Uterus (tissue), 4 donors: ENCODE measurements around the gene PHF8. TPM values are rescaled to one million over a fixed set of nuclear protein-coding genes. Genes with fewer than 3 reads are reported as not detected.

Experiments used
- DNase-seq, 2 donors: peaks; one replicate each; pipeline ENCODE4 v3.0.0-alpha.2; 2019 to 2020
- H3K27ac ChIP-seq, 2 donors: fragments of 200-600 bp; sonication (generic); 1 replicate in 1 of 2; 2 replicates in 1 of 2; pipeline ENCODE4 v1.5.1; 2016 to 2018
- H3K27me3 ChIP-seq, 2 donors: fragments of 200-600 bp; sonication (generic); one replicate each; pipeline ENCODE4 v1.5.1; 2018 to 2019; ENCODE audit warnings: control low read depth in 1 of 2
- H3K36me3 ChIP-seq, 2 donors: fragments of 200-600 bp; sonication (generic); one replicate each; pipeline ENCODE4 v1.5.1; 2019; ENCODE audit warnings: control low read depth in 1 of 2
- H3K4me1 ChIP-seq, 2 donors: fragments of 200-600 bp; sonication (generic); one replicate each; pipeline ENCODE4 v1.5.1; 2018 to 2019; ENCODE audit warnings: control low read depth in 1 of 2
- H3K4me3 ChIP-seq, 2 donors: fragments of 200-600 bp; sonication (generic); 1 replicate in 1 of 2; 2 replicates in 1 of 2; pipeline ENCODE4 v1.5.1; 2018 to 2019; ENCODE audit warnings: mild to moderate bottlenecking in 1 of 2
- H3K9me3 ChIP-seq, 2 donors: fragments of 200-600 bp; sonication (generic); one replicate each; pipeline ENCODE4 v1.5.1; 2019; ENCODE audit warnings: control low read depth in 1 of 2
- CTCF ChIP-seq, 4 experiments: fragments of 200-600 bp in 2 of 4; fragments of 450-650 bp in 2 of 4; sonication (generic) in 2 of 4; IDR thresholded peaks; one replicate each; pipeline ENCODE4 v1.5.1; 2016 to 2019; ENCODE audit warnings: antibody characterized with exemption in 4 of 4, mild to moderate bottlenecking in 2 of 4, moderate library complexity in 1 of 4
- POLR2A ChIP-seq, 2 donors: fragments of 450-650 bp; IDR thresholded peaks; one replicate each; pipeline ENCODE4 v1.6.1; 2016; ENCODE audit warnings: antibody characterized with exemption in 2 of 2, mild to moderate bottlenecking in 1 of 2, moderate library complexity in 1 of 2
- intact Hi-C: fragments of 100-400 bp; cut with DNase I; formaldehyde crosslinking; loops from one replicate; pipeline ENCODE4 v1.15.1; 2023; ENCODE audit warnings: low total_unique reads
- total RNA-seq, 4 donors: library from RNA; depleted of rRNA in 3 of 4; stranded (reverse); fragments of >200 nt in 3 of 4; gene quantifications; one replicate each; pipeline versions ENCODE4 v1.1.0 to v1.2.4, GENCODE V29; 2014 to 2023
- donor health status: DM: yes; HTN: yes; CAD: no.

The PHF8 gene
- total RNA-seq, 4 donors from 2014 or later = 7.1 to 52.8 (median 36.2) TPM

DNA sequence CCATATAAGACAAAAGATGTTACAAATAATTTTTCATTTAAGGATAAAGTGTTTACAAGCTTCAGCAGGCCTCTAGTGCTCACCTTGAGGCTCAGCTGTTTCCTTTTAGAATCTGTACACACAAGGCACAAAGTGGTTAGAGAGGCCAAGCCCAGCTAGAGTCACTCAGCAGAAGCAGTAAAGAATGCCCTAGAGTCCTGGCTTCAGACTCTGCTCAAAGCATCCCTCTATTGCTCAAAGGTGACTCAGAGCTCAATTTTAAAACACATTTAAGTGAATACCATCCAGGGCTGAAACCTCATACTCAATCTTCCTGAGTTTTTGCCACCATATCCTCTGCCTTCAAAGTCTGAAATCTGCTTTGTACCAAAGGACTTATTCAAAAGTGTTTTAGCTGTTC is 22.6 kb upstream of the PHF8 start:
- no peaks in the 10 kb centered on the region for H3K4me1 ChIP-seq
- H3K27ac ChIP-seq = no peak overlapping the region
- no peaks in the 10 kb centered on the region for H3K27me3 ChIP-seq
- H3K36me3 ChIP-seq = no peaks in the 10 kb centered on the region
- H3K4me3 ChIP-seq = no peak overlapping the region
- intact Hi-C loops = no loop called here
- H3K9me3 ChIP-seq = no peaks in the 10 kb centered on the region
- DNase-seq = no peak
- TF ChIP-seq CTCF (IDR thresholded peaks at IDR 0.05) = no peak
- no peak for TF ChIP-seq POLR2A (IDR thresholded peaks at IDR 0.05)

- H3K27me3 ChIP-seq = no peaks in the 10 kb centered on the region
- DNase-seq = no peak
- no peak for TF ChIP-seq POLR2A (IDR thresholded peaks at IDR 0.05)
Observed at GRCh38 chrX:54064564-54064963, 20.3 kb upstream of the PHF8 start.

DNA sequence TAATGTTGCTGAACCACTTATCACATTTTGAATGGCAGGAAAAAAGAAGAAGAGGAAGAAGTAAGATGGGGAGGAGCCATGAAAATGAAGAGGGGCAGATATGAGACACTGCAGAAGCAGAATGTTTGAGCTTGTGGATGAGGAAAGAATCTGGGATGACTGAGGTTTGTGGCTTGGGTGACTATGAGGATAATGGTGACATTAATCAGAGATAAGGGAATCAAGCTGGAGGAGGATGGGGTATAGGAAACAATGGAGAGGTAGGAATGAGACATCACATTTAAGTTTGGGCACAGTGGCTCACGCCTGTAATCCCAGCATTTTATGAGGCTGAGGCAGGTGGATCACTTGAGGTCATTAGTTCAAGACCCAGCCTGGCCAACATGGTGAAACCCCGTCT is 19.1 kb upstream of the PHF8 start:
- intact Hi-C loops = no loop called here
- DNase-seq = no peak
- TF ChIP-seq POLR2A (IDR thresholded peaks at IDR 0.05) = no peak
- no peak for TF ChIP-seq CTCF (IDR thresholded peaks at IDR 0.05)
- no peak overlapping the region for H3K4me3 ChIP-seq
- no peaks in the 10 kb centered on the region for H3K27me3 ChIP-seq
- H3K27ac ChIP-seq = no peak overlapping the region
- no peaks in the 10 kb centered on the region for H3K36me3 ChIP-seq
- no peaks in the 10 kb centered on the region for H3K4me1 ChIP-seq
- H3K9me3 ChIP-seq = no peaks in the 10 kb centered on the region

More at GRCh38 chrX:54064564-54064963, 20.3 kb upstream of the PHF8 start:
- Histone ChIP-seq H3K36me3 (no peaks in the 10 kb centered on the region), H3K4me1 (no peaks in the 10 kb centered on the region), H3K9me3 (no peaks in the 10 kb centered on the region), H3K27ac (no peak overlapping the region), H3K4me3 (no peak overlapping the region)
- intact Hi-C loops = no loop called here

DNA sequence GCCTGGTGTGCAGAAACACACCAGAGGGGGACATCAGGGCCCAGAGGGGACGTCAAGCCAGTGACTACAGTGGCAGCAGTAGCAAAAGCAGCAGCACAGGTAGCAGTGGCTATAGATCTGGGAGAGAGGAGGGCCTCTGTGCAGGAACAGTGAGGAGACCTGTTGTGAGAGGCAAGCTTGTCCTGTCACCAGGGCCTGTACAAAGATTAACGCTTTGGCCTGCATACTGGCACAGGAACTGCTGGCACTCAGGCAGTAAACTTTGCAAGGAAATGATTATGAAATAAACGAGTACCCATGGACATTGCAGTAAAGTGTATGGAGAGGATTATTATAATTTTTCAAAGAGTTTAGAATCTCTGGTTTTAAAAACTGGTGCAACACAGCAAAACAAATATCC is 5.5 kb upstream of the PHF8 start:
- Histone ChIP-seq H3K9me3 (no peaks in the 10 kb centered on the region), H3K4me1 (no peaks in the 10 kb centered on the region), H3K36me3 (no peaks in the 10 kb centered on the region), H3K27me3 (no peaks in the 10 kb centered on the region), H3K4me3 (no peak overlapping the region), H3K27ac (no peak overlapping the region)
- TF ChIP-seq POLR2A (IDR thresholded peaks at IDR 0.05) = no peak
- TF ChIP-seq CTCF (IDR thresholded peaks at IDR 0.05) = no peak
- DNase-seq = no peak
- intact Hi-C loops = no loop called here

DNA sequence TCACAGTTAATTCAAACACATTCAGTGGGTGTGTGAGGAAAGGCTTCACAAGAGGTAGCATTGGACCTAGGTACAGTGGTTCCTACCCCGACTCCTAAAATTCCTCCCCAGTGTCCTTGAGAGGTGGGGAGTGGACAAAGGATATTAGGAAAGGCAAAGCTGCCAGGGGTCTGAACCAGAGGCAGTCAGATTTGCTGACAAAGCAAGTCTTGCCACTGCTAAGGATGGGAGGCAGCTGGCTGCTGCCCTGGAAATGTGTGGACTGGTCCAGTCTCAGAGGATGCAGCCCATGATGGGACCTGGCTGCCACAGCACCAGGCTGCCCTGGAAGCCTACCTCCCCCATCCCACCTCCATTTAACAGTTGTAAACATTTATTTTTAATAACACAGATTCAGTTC is 4.1 kb upstream of the PHF8 start:
- no peaks in the 10 kb centered on the region for H3K27me3 ChIP-seq
- H3K27ac ChIP-seq = no peak overlapping the region
- no peak for DNase-seq
- no peak overlapping the region for H3K4me3 ChIP-seq
- H3K36me3 ChIP-seq = no peaks in the 10 kb centered on the region
- H3K9me3 ChIP-seq = no peaks in the 10 kb centered on the region
- TF ChIP-seq CTCF (IDR thresholded peaks at IDR 0.05) = no peak
- no peak for TF ChIP-seq POLR2A (IDR thresholded peaks at IDR 0.05)
- no peaks in the 10 kb centered on the region for H3K4me1 ChIP-seq
- intact Hi-C loops = no loop called here

- H3K27ac ChIP-seq = no peak overlapping the region
- no peak for DNase-seq
- no peaks in the 10 kb centered on the region for H3K36me3 ChIP-seq
- no peaks in the 10 kb centered on the region for H3K9me3 ChIP-seq
- H3K27me3 ChIP-seq = no peaks in the 10 kb centered on the region
- H3K4me3 ChIP-seq = no peak overlapping the region
- H3K4me1 ChIP-seq = no peaks in the 10 kb centered on the region
- intact Hi-C loops = no loop called here
- TF ChIP-seq POLR2A (IDR thresholded peaks at IDR 0.05) = no peak
- no peak for TF ChIP-seq CTCF (IDR thresholded peaks at IDR 0.05)
Observed at GRCh38 chrX:54045563-54046228, 1.4 kb upstream of the PHF8 start.
